ENCODE data around the gene DNAJB6. TPM values are rescaled to one million over a fixed set of nuclear protein-coding genes. Genes with fewer than 3 reads are reported as not detected.

DNAJB6 gene
- total RNA-seq, 1 donor from 2014 or later, result 93.1 TPM

GRCh38 chr7:157425137-157425731, 88.4 kb downstream of the DNAJB6 start:
- DNase-seq (ENCODE audit: extremely low spot score in 2 of 2), result no peak
- intact Hi-C loops (cut with DNase I), result no loop called here
- H3K36me3 ChIP-seq, result no peaks in the 10 kb centered on the region
- TF ChIP-seq CTCF (IDR thresholded peaks at IDR 0.05) (no peak), POLR2AphosphoS5 (IDR thresholded peaks at IDR 0.05; ENCODE audit: insufficient read depth in 1 of 2, low read depth in 1 of 2) (no peak), POLR2A (IDR thresholded peaks at IDR 0.05) (no peak)
- H3K4me3 ChIP-seq, result no peak overlapping the region
- H3K27ac ChIP-seq, result no peak overlapping the region
- no peaks in the 10 kb centered on the region for H3K27me3 ChIP-seq
- no peaks in the 10 kb centered on the region for H3K4me1 ChIP-seq
- H3K9me3 ChIP-seq, result no peaks in the 10 kb centered on the region

GRCh38 chr7:157425761-157426160, 89.0 kb downstream of the DNAJB6 start:
- H3K4me3 ChIP-seq, result no peak overlapping the region
- no peak for DNase-seq (ENCODE audit: extremely low spot score in 2 of 2)
- no peaks in the 10 kb centered on the region for H3K9me3 ChIP-seq
- intact Hi-C loops (cut with DNase I), result no loop called here
- no peaks in the 10 kb centered on the region for H3K36me3 ChIP-seq
- no peaks in the 10 kb centered on the region for H3K4me1 ChIP-seq
- H3K27ac ChIP-seq, result no peak overlapping the region
- no peaks in the 10 kb centered on the region for H3K27me3 ChIP-seq
- no peak for TF ChIP-seq CTCF (IDR thresholded peaks at IDR 0.05)
- no peak for TF ChIP-seq POLR2A (IDR thresholded peaks at IDR 0.05)
- no peak for TF ChIP-seq POLR2AphosphoS5 (IDR thresholded peaks at IDR 0.05; ENCODE audit: insufficient read depth in 1 of 2, low read depth in 1 of 2)

GRCh38 chr7:157426463-157427301, 89.9 kb downstream of the DNAJB6 start:
- Histone ChIP-seq H3K27me3 (no peaks in the 10 kb centered on the region), H3K9me3 (no peaks in the 10 kb centered on the region), H3K27ac (no peak overlapping the region), H3K4me1 (no peaks in the 10 kb centered on the region), H3K36me3 (no peaks in the 10 kb centered on the region), H3K4me3 (no peak overlapping the region)
- intact Hi-C loops (cut with DNase I), result no loop called here
- no peak for TF ChIP-seq POLR2A (IDR thresholded peaks at IDR 0.05)
- no peak for TF ChIP-seq CTCF (IDR thresholded peaks at IDR 0.05)
- TF ChIP-seq POLR2AphosphoS5 (IDR thresholded peaks at IDR 0.05; ENCODE audit: insufficient read depth in 1 of 2, low read depth in 1 of 2), result no peak
- DNase-seq (ENCODE audit: extremely low spot score in 2 of 2), result no peak

GRCh38 chr7:157427811-157428553, 91.2 kb downstream of the DNAJB6 start:
- H3K4me3 ChIP-seq, result no peak overlapping the region
- no peaks in the 10 kb centered on the region for H3K9me3 ChIP-seq
- H3K36me3 ChIP-seq, result no peaks in the 10 kb centered on the region
- no peaks in the 10 kb centered on the region for H3K27me3 ChIP-seq
- no peak for TF ChIP-seq POLR2AphosphoS5 (IDR thresholded peaks at IDR 0.05; ENCODE audit: insufficient read depth in 1 of 2, low read depth in 1 of 2)
- no peak for TF ChIP-seq CTCF (IDR thresholded peaks at IDR 0.05)
- no peak for TF ChIP-seq POLR2A (IDR thresholded peaks at IDR 0.05)
- H3K27ac ChIP-seq, result no peak overlapping the region
- DNase-seq (ENCODE audit: extremely low spot score in 2 of 2), result no peak
- intact Hi-C loops (cut with DNase I), result no loop called here
- peaks cover 9% of the 10 kb centered on the region for H3K4me1 ChIP-seq

All from vagina (tissue), 2 donors.